Psoas muscle (tissue), 8 donors: ENCODE results near the gene CLIP2. TPM values are rescaled to one million over a fixed set of nuclear protein-coding genes. Genes with fewer than 3 reads are reported as not detected.

ENCODE experiments used
- ATAC-seq, 4 donors: fragments of 200-7000 bp; cut with Tn5 transposase; one replicate each; pipeline ENCODE4 v1.9.1; 2020; ENCODE audit warnings: moderate library complexity in 3 of 4, mild to moderate bottlenecking in 2 of 4
- DNase-seq, 2 donors: peaks; one replicate each; pipeline ENCODE4 v3.0.0-alpha.2; 2020
- H3K27ac ChIP-seq: fragments of 200-600 bp; one replicate; pipeline ENCODE4 v1.8.0; 2022
- H3K27me3 ChIP-seq, 3 donors: fragments of 200-600 bp in 1 of 3; one replicate each; pipeline versions ENCODE4 v1.6.1 to v1.8.0; 2013 to 2022; ENCODE audit warnings: low read length in 2 of 3, mild to moderate bottlenecking in 2 of 3, moderate library complexity in 1 of 3; ENCODE audit not compliant: insufficient read depth in 3 of 3
- H3K36me3 ChIP-seq, 2 donors: fragments of 200-600 bp in 1 of 2; one replicate each; pipeline versions ENCODE4 v1.6.1 to v1.8.0; 2013 to 2022; ENCODE audit warnings: low read depth in 1 of 2, mild to moderate bottlenecking in 1 of 2, moderate library complexity in 1 of 2; ENCODE audit not compliant: insufficient read depth in 1 of 2
- H3K4me1 ChIP-seq: fragments of 200-600 bp; one replicate; pipeline ENCODE4 v1.8.0; 2022
- H3K4me3 ChIP-seq: fragments of 200-600 bp; one replicate; pipeline ENCODE4 v1.8.0; 2022; ENCODE audit warnings: mild to moderate bottlenecking
- H3K9me3 ChIP-seq: fragments of 200-600 bp; one replicate; pipeline ENCODE4 v1.8.0; 2022
- CTCF ChIP-seq: fragments of 200-600 bp; IDR thresholded peaks from one replicate; pipeline ENCODE4 v1.8.0; 2022; ENCODE audit warnings: antibody characterized with exemption
- WGBS, 3 donors: extraction: QIAGEN DNeasy Blood & Tissue Kit; methylation state at CpG; one replicate each; pipeline versions ENCODE4 v1.1.6 to v1.1.7; 2013; 5-methylcytosine and 5-hydroxymethylcytosine counted together
- intact Hi-C, 2 donors: fragments of 100-400 bp; cut with DNase I; formaldehyde crosslinking; loops; one replicate each; pipeline versions ENCODE4 v1.11.0 to v1.14.2; 2022
- polyA plus RNA-seq, 3 donors: library from polyadenylated mRNA; stranded (reverse); fragments of 200-250 nt; gene quantifications; one replicate each; pipeline ENCODE4 v1.2.3, GENCODE V29; 2013
- total RNA-seq, 4 donors: library from RNA; stranded (reverse); fragmentation: NEBNext Ultra II Directional in 2 of 4; extraction: Animal tissue kit (Norgen Biotek cat#: 25700) in 2 of 4; gene quantifications; one replicate each; pipeline versions ENCODE4 v1.2.1 to v1.2.4, GENCODE V29; 2021 to 2023
- donor health status: healthy with polysubstance abuse.
- donor health status: DM: no; HTN: no; CAD: no; lungs with moderate emphysema.
- donor health status: Bipolar disorder and iron deficiency.
- donor health status: healthy.
- donor health status: DM: yes; HTN: yes; CAD: no.
- donor health status: DM: no; HTN: no; CAD: no.
- donor health status: DM: no; HTN: no; CAD: no.
- donor health status: DM: yes; HTN: yes; CAD: no.

The CLIP2 gene
- total and polyA plus RNA-seq, 7 donors, result 1.5 to 4.3 (median 2.2) TPM

GRCh38 chr7:74364061-74364460 lies 74.9 kb downstream of the CLIP2 start:
- Histone ChIP-seq H3K4me1 (no peaks in the 10 kb centered on the region), H3K27ac (no peak overlapping the region), H3K27me3 (no peaks in the 10 kb centered on the region), H3K9me3 (no peaks in the 10 kb centered on the region), H3K36me3 (peaks cover 0 to 6% of the 10 kb centered on the region in 2 donors), H3K4me3 (no peak overlapping the region)
- DNase-seq (no peak), ATAC-seq (no peak)
- intact Hi-C loops, result no loop called here
- 78 to 83% (median 82%) methylated on average over 7 of the region's 7 CpGs for WGBS, 3 donors
- TF ChIP-seq CTCF, result no peak

- no peak for TF ChIP-seq CTCF
- H3K27me3 ChIP-seq, result no peaks in the 10 kb centered on the region
- H3K9me3 ChIP-seq, result no peaks in the 10 kb centered on the region
- WGBS, 3 donors, result 41 to 44% (median 42%) methylated on average over 10 of the region's 10 CpGs
- H3K4me3 ChIP-seq, result no peak overlapping the region
- no peak overlapping the region for H3K27ac ChIP-seq
- DNase-seq, result peak; percentile 38 to 67
- intact Hi-C loops, result loop anchor here in 1 of 2 donors (5.0 kb wide), 1 partner anchor 48 kb away; no protein-coding TSS in a partner anchor
- no peaks in the 10 kb centered on the region for H3K36me3 ChIP-seq
- peak; percentile 37 to 73 (median 53) for ATAC-seq
- H3K4me1 ChIP-seq, result no peaks in the 10 kb centered on the region
Observed at GRCh38 chr7:74365322-74366022, 76.3 kb downstream of the CLIP2 start.

GRCh38 chr7:74371381-74372341 lies 82.5 kb downstream of the CLIP2 start:
- H3K4me3 ChIP-seq, result no peak overlapping the region
- H3K27me3 ChIP-seq, result peaks cover 0 to 5% (median 1%) of the 10 kb centered on the region in 3 donors
- no peaks in the 10 kb centered on the region for H3K9me3 ChIP-seq
- intact Hi-C loops, result loop anchor here in 1 of 2 donors (10.0 kb wide), 1 partner anchor 67 kb away; no protein-coding TSS in a partner anchor
- DNase-seq, result no peak
- H3K27ac ChIP-seq, result no peak overlapping the region
- H3K4me1 ChIP-seq, result no peaks in the 10 kb centered on the region
- H3K36me3 ChIP-seq, result no peaks in the 10 kb centered on the region
- WGBS, 3 donors, result 35 to 47% (median 37%) methylated on average over 13 of the region's 13 CpGs
- ATAC-seq, result no peak
- TF ChIP-seq CTCF, result no peak

GRCh38 chr7:74372511-74373111 lies 83.4 kb downstream of the CLIP2 start:
- H3K27me3 ChIP-seq, result peaks cover 0 to 5% (median 1%) of the 10 kb centered on the region in 3 donors
- intact Hi-C loops, result loop anchor here in 1 of 2 donors (10.0 kb wide), 1 partner anchor 68 kb away; no protein-coding TSS in a partner anchor
- no peaks in the 10 kb centered on the region for H3K4me1 ChIP-seq
- peak overlapping the region; percentile 15 for H3K4me3 ChIP-seq
- TF ChIP-seq CTCF, result no peak
- peak in 3 of 4 donors; percentile 27 to 57 (median 29) for ATAC-seq
- WGBS, 3 donors, result 12 to 23% (median 20%) methylated on average over 23 to 28 of the region's 28 CpGs
- no peaks in the 10 kb centered on the region for H3K9me3 ChIP-seq
- peak in 1 of 2 donors; percentile 73 for DNase-seq
- no peak overlapping the region for H3K27ac ChIP-seq
- no peaks in the 10 kb centered on the region for H3K36me3 ChIP-seq
